ENCODE results near the gene SAP25.

DNA sequence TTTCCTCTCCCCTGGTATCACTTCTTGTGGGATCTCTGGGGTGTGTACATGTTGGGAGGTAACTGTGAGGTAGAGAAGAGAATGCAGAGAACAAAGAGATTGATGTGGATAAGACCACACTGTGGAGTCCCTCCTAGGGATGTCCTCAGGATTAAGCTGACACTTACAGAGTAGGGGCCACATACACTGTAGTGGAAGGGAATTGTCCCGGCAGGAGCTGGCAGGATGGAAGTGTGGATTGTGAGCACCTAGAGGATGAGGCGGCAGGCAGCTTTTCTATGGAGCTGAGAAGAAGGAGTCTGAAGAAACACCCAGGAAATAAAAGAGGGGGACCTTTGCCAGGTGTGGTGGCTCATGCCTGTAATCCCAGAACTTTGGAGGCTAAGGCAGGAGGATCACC lies 21.2 kb downstream of the SAP25 start:
- TF ChIP-seq EZH2phosphoT487 (IDR thresholded peaks at IDR 0.05; ENCODE audit: insufficient read depth, low read depth) (no peak), EZH2 (IDR thresholded peaks at IDR 0.05; ENCODE audit: insufficient read depth, poor library complexity, severe bottlenecking) (no peak)
